ENCODE measurements around the gene CACNA1F. TPM values are rescaled to one million over a fixed set of nuclear protein-coding genes. Genes with fewer than 3 reads are reported as not detected.
"Not testable (repeated sequence)": the region's sequence is repeated elsewhere in the genome, so short reads cannot be mapped to it uniquely, and the experiment has no call there.

Gene CACNA1F
- total RNA-seq, 1 donor from 2014 or later, result 0.12 TPM

DNA sequence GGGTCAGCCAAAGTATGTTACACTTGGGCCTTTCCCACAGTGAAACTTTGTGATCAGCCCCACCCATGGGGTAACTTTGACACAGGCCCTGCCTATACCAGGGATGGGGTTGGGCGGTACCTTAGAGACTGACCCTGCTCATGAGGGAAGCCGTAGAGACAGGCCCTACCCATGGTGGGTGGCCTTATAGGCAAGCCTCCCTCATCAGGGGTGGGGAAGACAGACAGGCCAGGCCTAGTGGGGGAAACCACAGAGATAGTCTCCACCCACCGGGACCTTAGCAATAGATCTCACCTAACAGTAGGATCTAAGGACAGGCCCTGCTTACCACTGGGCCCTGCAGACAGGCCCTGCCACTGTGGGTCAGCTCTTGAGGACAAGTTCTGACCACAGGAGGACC, 54.6 kb downstream of the CACNA1F start:
- TF ChIP-seq CTCF (conservative IDR thresholded peaks at IDR 0.05; ENCODE audit: low read depth, low read length), result no peak
- no peak for DNase-seq (ENCODE audit: low read depth)

GRCh38 chrX:49177873-49178480, 55.2 kb downstream of the CACNA1F start:
- DNase-seq (ENCODE audit: low read depth), result no peak
- TF ChIP-seq CTCF (conservative IDR thresholded peaks at IDR 0.05; ENCODE audit: low read depth, low read length), result no peak
- H3K4me3 ChIP-seq (ENCODE audit: low read depth, low read length), result no peak overlapping the region

More for the DNA sequence above, 54.6 kb downstream of the CACNA1F start:
- no peak overlapping the region for H3K4me3 ChIP-seq (ENCODE audit: low read depth, low read length)

GRCh38 chrX:49177338-49177833, 55.8 kb downstream of the CACNA1F start:
- no peak for DNase-seq (ENCODE audit: low read depth)
- TF ChIP-seq CTCF (conservative IDR thresholded peaks at IDR 0.05; ENCODE audit: low read depth, low read length), result peak; percentile 21
- no peak overlapping the region for H3K4me3 ChIP-seq (ENCODE audit: low read depth, low read length)

- DNase-seq (ENCODE audit: low read depth), result no peak
- TF ChIP-seq CTCF (conservative IDR thresholded peaks at IDR 0.05; ENCODE audit: low read depth, low read length), result no peak
- no peak overlapping the region for H3K4me3 ChIP-seq (ENCODE audit: low read depth, low read length)
These were observed 56.5 kb downstream of the CACNA1F start for GRCh38 chrX:49176421-49177326.

DNA sequence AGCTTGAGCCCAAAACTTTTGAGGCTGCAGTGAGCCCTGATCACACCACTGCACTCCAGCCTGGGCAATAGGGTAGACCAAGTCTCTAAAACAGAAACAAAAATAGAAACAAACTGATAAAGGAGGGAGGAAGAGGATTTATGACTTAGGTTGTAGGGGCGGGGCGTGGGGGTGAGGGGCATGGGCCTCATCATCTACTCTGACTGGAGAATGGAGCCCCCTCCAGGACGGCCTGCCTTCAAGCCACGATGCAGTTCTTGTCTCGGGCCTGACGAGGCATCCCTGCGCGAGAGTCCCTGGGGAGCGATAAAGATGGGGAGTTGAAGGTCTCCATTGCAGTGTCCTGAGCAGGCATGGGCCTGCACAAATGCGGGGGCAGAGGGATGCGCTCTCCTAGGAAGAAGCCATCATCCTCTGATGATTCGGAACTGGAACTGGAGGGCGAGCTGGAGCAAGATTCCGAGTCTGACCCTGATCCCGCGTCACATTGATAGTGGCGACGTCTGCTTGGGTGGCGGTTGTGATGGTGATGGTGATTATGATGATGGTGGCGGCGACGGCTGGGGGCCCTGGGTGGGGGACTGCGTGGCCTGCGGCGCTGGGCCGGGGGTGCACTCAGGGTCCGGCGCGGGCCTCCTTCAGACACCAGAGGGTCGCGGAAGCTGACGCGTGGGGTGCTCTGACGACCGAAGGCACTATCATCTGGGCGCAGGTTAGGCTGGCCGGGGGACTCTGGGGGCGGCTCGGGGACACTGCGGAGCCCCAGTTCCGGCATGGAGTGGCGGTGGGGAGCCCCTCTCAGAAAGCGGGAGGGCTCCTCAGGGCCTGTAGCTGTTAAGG, 57.5 kb downstream of the CACNA1F start:
- no peak overlapping the region for H3K4me3 ChIP-seq (ENCODE audit: low read depth, low read length)
- DNase-seq (ENCODE audit: low read depth), result no peak
- TF ChIP-seq CTCF (conservative IDR thresholded peaks at IDR 0.05; ENCODE audit: low read depth, low read length), result no peak

GRCh38 chrX:49174723-49175122, 58.4 kb downstream of the CACNA1F start:
- no peak overlapping the region for H3K4me3 ChIP-seq (ENCODE audit: low read depth, low read length)
- DNase-seq (ENCODE audit: low read depth), result no peak
- TF ChIP-seq CTCF (conservative IDR thresholded peaks at IDR 0.05; ENCODE audit: low read depth, low read length), result no peak

- not testable (repeated sequence) for H3K4me3 ChIP-seq (ENCODE audit: low read depth, low read length); DNase-seq (ENCODE audit: low read depth)
These were observed 59.6 kb downstream of the CACNA1F start for GRCh38 chrX:49173544-49173943.

All from epithelial cell of proximal tubule (primary cell).